ENCODE measurements around the gene AKAP12.

Gene AKAP12

DNA sequence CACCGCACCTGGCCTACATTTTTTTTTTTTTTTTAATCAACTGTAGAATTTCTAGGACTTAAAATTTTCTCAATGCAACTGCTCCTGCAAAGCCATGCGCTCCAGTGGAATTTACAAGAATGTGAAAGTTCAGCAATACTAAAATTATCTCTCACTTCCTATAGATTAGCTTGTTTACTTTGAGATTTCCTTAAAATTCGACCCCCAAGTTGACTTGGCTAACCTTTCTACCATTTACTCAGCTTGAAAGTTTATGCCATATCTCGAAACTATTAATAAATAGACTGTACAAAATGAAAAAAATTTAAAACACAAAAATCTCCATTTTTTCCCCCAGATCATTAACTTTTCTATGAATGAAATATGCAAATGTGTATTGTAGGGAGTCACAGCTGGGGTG lies 87.3 kb downstream of the AKAP12 start:
- H3K9me2 ChIP-seq (replicated peaks; ENCODE audit: insufficient read depth, low read length): no peaks in the 10 kb centered on the region
- no peak overlapping the region for H3K4me2 ChIP-seq (ENCODE audit: low read depth, low read length)
- H2AFZ ChIP-seq (ENCODE audit: low read length): no peak overlapping the region
- no peak for DNase-seq
- TF ChIP-seq CTCF (IDR thresholded peaks at IDR 0.05; ENCODE audit: low read length): no peak
- TF ChIP-seq EZH2 (optimal IDR thresholded peaks at IDR 0.05; ENCODE audit: low read depth, low read length): no peak
- no peak for TF ChIP-seq EZH2phosphoT487 (IDR thresholded peaks at IDR 0.05; ENCODE audit: low read length)
- no peak overlapping the region for H3K4me3 ChIP-seq (ENCODE audit: low read length)
- H3K36me3 ChIP-seq (replicated peaks; ENCODE audit: insufficient read depth, low read length): no peaks in the 10 kb centered on the region
- no peaks in the 10 kb centered on the region for H3K27me3 ChIP-seq (replicated peaks; ENCODE audit: insufficient read depth, low read length)
- H3F3A ChIP-seq (ENCODE audit: insufficient read depth, low read length): no peaks in the 10 kb centered on the region
- no peaks in the 10 kb centered on the region for H3K9me3 ChIP-seq (replicated peaks; ENCODE audit: insufficient read depth, low read length)
- H3K4me1 ChIP-seq (ENCODE audit: low read length): no peaks in the 10 kb centered on the region
- no peaks in the 10 kb centered on the region for H3K79me2 ChIP-seq (ENCODE audit: low read length)
- H3K9ac ChIP-seq (ENCODE audit: low read length): no peak overlapping the region
- no peak overlapping the region for H3K27ac ChIP-seq (ENCODE audit: low read length)
- no peaks in the 10 kb centered on the region for H4K20me1 ChIP-seq (ENCODE audit: insufficient read depth, low read length)

DNA sequence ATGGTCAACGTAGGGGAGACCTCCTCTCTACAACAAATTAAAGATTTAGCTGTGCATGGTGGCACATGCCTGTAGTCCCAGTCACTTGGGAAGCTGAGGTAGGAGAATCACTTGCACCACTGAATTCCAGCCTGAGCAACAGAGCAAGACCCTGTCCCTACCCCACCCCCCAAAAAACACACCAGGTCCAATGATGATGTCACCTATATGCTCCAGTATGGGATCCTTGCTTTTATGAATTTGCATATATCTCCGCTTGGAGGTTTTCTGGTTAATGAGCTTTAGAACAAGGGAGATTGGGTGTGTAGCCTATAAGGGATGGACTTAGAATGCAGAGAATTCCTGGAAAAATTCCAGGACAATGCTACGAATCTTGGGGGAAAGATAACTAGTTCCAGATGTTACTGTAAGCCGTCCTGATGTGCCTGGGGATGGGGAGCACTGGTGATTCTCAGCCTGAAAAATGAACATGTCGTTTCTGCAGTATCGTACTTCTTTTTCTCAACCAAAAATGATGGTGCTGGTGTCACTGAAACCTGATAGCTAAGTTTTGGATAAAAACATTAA lies 90.4 kb downstream of the AKAP12 start:
- Histone ChIP-seq H3K36me3 (replicated peaks; ENCODE audit: insufficient read depth, low read length) (no peaks in the 10 kb centered on the region), H3K9me2 (replicated peaks; ENCODE audit: insufficient read depth, low read length) (no peaks in the 10 kb centered on the region), H3K27ac (ENCODE audit: low read length) (no peak overlapping the region), H3K27me3 (replicated peaks; ENCODE audit: insufficient read depth, low read length) (no peaks in the 10 kb centered on the region), H3K4me1 (ENCODE audit: low read length) (no peaks in the 10 kb centered on the region), H3K9me3 (replicated peaks; ENCODE audit: insufficient read depth, low read length) (no peaks in the 10 kb centered on the region), H3K4me2 (ENCODE audit: low read depth, low read length) (no peak overlapping the region), H2AFZ (ENCODE audit: low read length) (no peak overlapping the region), H3K9ac (ENCODE audit: low read length) (no peak overlapping the region), H3K4me3 (ENCODE audit: low read length) (no peak overlapping the region), H3F3A (ENCODE audit: insufficient read depth, low read length) (no peaks in the 10 kb centered on the region), H3K79me2 (ENCODE audit: low read length) (no peaks in the 10 kb centered on the region), H4K20me1 (ENCODE audit: insufficient read depth, low read length) (no peaks in the 10 kb centered on the region)
- no peak for DNase-seq
- TF ChIP-seq EZH2 (optimal IDR thresholded peaks at IDR 0.05; ENCODE audit: low read depth, low read length) (no peak), EZH2phosphoT487 (IDR thresholded peaks at IDR 0.05; ENCODE audit: low read length) (no peak), CTCF (IDR thresholded peaks at IDR 0.05; ENCODE audit: low read length) (no peak)

GRCh38 chr6:151335930-151336329 lies 96.2 kb downstream of the AKAP12 start:
- Histone ChIP-seq H3K27ac (ENCODE audit: low read length) (no peak overlapping the region), H3K4me2 (ENCODE audit: low read depth, low read length) (no peak overlapping the region), H4K20me1 (ENCODE audit: insufficient read depth, low read length) (no peaks in the 10 kb centered on the region), H3K27me3 (replicated peaks; ENCODE audit: insufficient read depth, low read length) (no peaks in the 10 kb centered on the region), H3F3A (ENCODE audit: insufficient read depth, low read length) (no peaks in the 10 kb centered on the region), H3K79me2 (ENCODE audit: low read length) (no peaks in the 10 kb centered on the region), H3K36me3 (replicated peaks; ENCODE audit: insufficient read depth, low read length) (no peaks in the 10 kb centered on the region), H3K4me3 (ENCODE audit: low read length) (no peak overlapping the region), H2AFZ (ENCODE audit: low read length) (no peak overlapping the region), H3K4me1 (ENCODE audit: low read length) (no peaks in the 10 kb centered on the region), H3K9me3 (replicated peaks; ENCODE audit: insufficient read depth, low read length) (no peaks in the 10 kb centered on the region), H3K9ac (ENCODE audit: low read length) (no peak overlapping the region), H3K9me2 (replicated peaks; ENCODE audit: insufficient read depth, low read length) (no peaks in the 10 kb centered on the region)
- no peak for TF ChIP-seq EZH2 (optimal IDR thresholded peaks at IDR 0.05; ENCODE audit: low read depth, low read length)
- TF ChIP-seq CTCF (IDR thresholded peaks at IDR 0.05; ENCODE audit: low read length): no peak
- no peak for TF ChIP-seq EZH2phosphoT487 (IDR thresholded peaks at IDR 0.05; ENCODE audit: low read length)
- DNase-seq: no peak

Data from MM.1S (cell line).